ENCODE measurements around the gene LITAF. TPM values are rescaled to one million over a fixed set of nuclear protein-coding genes. Genes with fewer than 3 reads are reported as not detected.

The LITAF gene
- total and polyA plus RNA-seq, 3 donors from 2014 or later: 9.9 to 31.5 (median 13.6) TPM

- 82 to 84% methylated on average over 13 of the region's 13 CpGs for WGBS, 2 donors
Measured at GRCh38 chr16:11547118-11547916, 39.4 kb downstream of the LITAF start.

GRCh38 chr16:11546608-11547061, 40.1 kb downstream of the LITAF start:
- 66 to 73% methylated on average over 5 of the region's 5 CpGs for WGBS, 2 donors
- Histone ChIP-seq H3K4me3 (no peak overlapping the region), H3K36me3 (ENCODE audit: low read depth, missing control alignments) (no peaks in the 10 kb centered on the region), H3K9me3 (no peaks in the 10 kb centered on the region), H3K27ac (no peak overlapping the region), H3K27me3 (no peaks in the 10 kb centered on the region), H3K4me1 (no peaks in the 10 kb centered on the region)
- no peak for DNase-seq
- intact Hi-C loops (cut with DNase I; ENCODE audit: low total_unique reads): no loop called here
- TF ChIP-seq CTCF (IDR thresholded peaks at IDR 0.05) (no peak), POLR2A (IDR thresholded peaks at IDR 0.05) (no peak)

More at GRCh38 chr16:11547118-11547916, 39.4 kb downstream of the LITAF start:
- H3K27ac ChIP-seq: no peak overlapping the region
- H3K4me3 ChIP-seq: no peak overlapping the region
- no peaks in the 10 kb centered on the region for H3K27me3 ChIP-seq
- intact Hi-C loops (cut with DNase I; ENCODE audit: low total_unique reads): no loop called here
- no peaks in the 10 kb centered on the region for H3K4me1 ChIP-seq
- H3K36me3 ChIP-seq (ENCODE audit: low read depth, missing control alignments): no peaks in the 10 kb centered on the region
- no peak for DNase-seq
- TF ChIP-seq POLR2A (IDR thresholded peaks at IDR 0.05) (no peak), CTCF (IDR thresholded peaks at IDR 0.05) (no peak)
- no peaks in the 10 kb centered on the region for H3K9me3 ChIP-seq

- DNase-seq: no peak
- H3K9me3 ChIP-seq: no peaks in the 10 kb centered on the region
- no peaks in the 10 kb centered on the region for H3K4me1 ChIP-seq
- TF ChIP-seq POLR2A (IDR thresholded peaks at IDR 0.05) (no peak), CTCF (IDR thresholded peaks at IDR 0.05) (no peak)
- no peak overlapping the region for H3K27ac ChIP-seq
- H3K4me3 ChIP-seq: no peak overlapping the region
- no peaks in the 10 kb centered on the region for H3K27me3 ChIP-seq
- WGBS, 2 donors: 61 to 81% methylated on average over 8 to 12 of the region's 12 CpGs
- H3K36me3 ChIP-seq (ENCODE audit: low read depth, missing control alignments): no peaks in the 10 kb centered on the region
- intact Hi-C loops (cut with DNase I; ENCODE audit: low total_unique reads): no loop called here
Measured at GRCh38 chr16:11543661-11544393, 42.9 kb downstream of the LITAF start.

- WGBS, 2 donors: 47 to 55% methylated on average over 9 of the region's 9 CpGs
- Histone ChIP-seq H3K27ac (no peak overlapping the region), H3K27me3 (no peaks in the 10 kb centered on the region), H3K9me3 (no peaks in the 10 kb centered on the region), H3K4me3 (no peak overlapping the region), H3K36me3 (ENCODE audit: low read depth, missing control alignments) (no peaks in the 10 kb centered on the region), H3K4me1 (no peaks in the 10 kb centered on the region)
- intact Hi-C loops (cut with DNase I; ENCODE audit: low total_unique reads): no loop called here
- TF ChIP-seq CTCF (IDR thresholded peaks at IDR 0.05) (no peak), POLR2A (IDR thresholded peaks at IDR 0.05) (no peak)
- no peak for DNase-seq
Measured at GRCh38 chr16:11542069-11542744, 44.5 kb downstream of the LITAF start.

All from testis (tissue), 3 donors.